Stimulated activated effector memory CD8-positive, alpha-beta T cell treated with anti-CD3 and anti-CD28 coated beads, Interleukin-12 subunit alpha, Interleukin-12 subunit beta, amount 100 ng/mL, for 72 hours (primary cell): Measurements from ENCODE around the gene FHOD3.
"Not testable (repeated sequence)": the region's sequence is repeated elsewhere in the genome, so short reads cannot be mapped to it uniquely, and the experiment has no call there.

ENCODE experiments used
- ATAC-seq: fragments of 150-1000 bp; cut with Tn5 transposase; 2 replicates; pipeline ENCODE4 v1.10.0; 2021
- DNase-seq, 2 donors: peaks; one replicate each; pipeline ENCODE4 v3.0.0; 2021 to 2022; ENCODE audit warnings: low spot score in 2 of 2
- H3K27ac Mint-ChIP-seq: one replicate; pipeline ENCODE4 v1.8.0; 2022; ENCODE audit warnings: mild to moderate bottlenecking, mixed read lengths
- H3K36me3 Mint-ChIP-seq: one replicate; pipeline ENCODE4 v1.8.0; 2022; ENCODE audit warnings: mild to moderate bottlenecking, mixed read lengths
- H3K4me1 Mint-ChIP-seq: one replicate; pipeline ENCODE4 v1.8.0; 2022; ENCODE audit warnings: mixed read lengths
- H3K4me3 Mint-ChIP-seq: one replicate; pipeline ENCODE4 v1.8.0; 2022; ENCODE audit warnings: mild to moderate bottlenecking, mixed read lengths
- H3K9me3 Mint-ChIP-seq: one replicate; pipeline ENCODE4 v1.8.0; 2022; ENCODE audit warnings: mixed read lengths

FHOD3 gene

GRCh38 chr18:36348971-36349417 is 51.5 kb downstream of the FHOD3 start:
- H3K27ac Mint-ChIP-seq, result no peak overlapping the region
- no peak for DNase-seq
- no peak overlapping the region for H3K4me3 Mint-ChIP-seq
- no peaks in the 10 kb centered on the region for H3K4me1 Mint-ChIP-seq
- H3K9me3 Mint-ChIP-seq, result no peaks in the 10 kb centered on the region
- ATAC-seq, result peak; percentile 25
- H3K36me3 Mint-ChIP-seq, result no peaks in the 10 kb centered on the region

- Mint-ChIP-seq H3K27ac (no peak overlapping the region), H3K9me3 (no peaks in the 10 kb centered on the region)
Measured at GRCh38 chr18:36349552-36349951, 52.0 kb downstream of the FHOD3 start.

DNA sequence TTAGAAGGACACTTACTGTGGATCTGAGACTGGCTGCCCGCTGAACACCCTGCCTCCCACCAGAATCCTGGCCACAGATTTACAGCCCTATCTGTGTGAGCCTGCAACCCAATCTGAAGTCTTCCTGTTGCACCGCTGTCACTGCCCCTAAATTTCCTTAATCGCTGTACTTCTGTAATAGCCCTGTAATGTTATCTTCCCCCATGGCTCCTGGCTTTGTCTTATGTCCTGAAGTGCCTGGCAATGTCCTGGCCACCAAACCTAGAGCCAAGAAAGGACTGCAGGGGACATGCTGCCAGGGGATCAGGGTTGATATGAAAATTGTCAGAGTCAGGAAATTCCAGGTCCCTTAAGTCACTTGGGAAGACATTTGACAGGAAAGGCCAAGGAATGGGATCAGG is 52.7 kb downstream of the FHOD3 start:
- H3K36me3 Mint-ChIP-seq, result no peaks in the 10 kb centered on the region
- no peaks in the 10 kb centered on the region for H3K9me3 Mint-ChIP-seq
- no peak overlapping the region for H3K4me3 Mint-ChIP-seq
- H3K27ac Mint-ChIP-seq, result no peak overlapping the region
- ATAC-seq (no peak), DNase-seq (no peak)
- H3K4me1 Mint-ChIP-seq, result no peaks in the 10 kb centered on the region

More at GRCh38 chr18:36349552-36349951, 52.0 kb downstream of the FHOD3 start:
- ATAC-seq (no peak), DNase-seq (no peak)
- Mint-ChIP-seq H3K36me3 (no peaks in the 10 kb centered on the region), H3K4me3 (no peak overlapping the region), H3K4me1 (no peaks in the 10 kb centered on the region)

- Mint-ChIP-seq H3K4me1 (no peaks in the 10 kb centered on the region), H3K4me3 (no peak overlapping the region), H3K9me3 (no peaks in the 10 kb centered on the region), H3K27ac (no peak overlapping the region), H3K36me3 (no peaks in the 10 kb centered on the region)
- DNase-seq (no peak), ATAC-seq (no peak)
Measured at GRCh38 chr18:36350839-36351469, 53.4 kb downstream of the FHOD3 start.

DNA sequence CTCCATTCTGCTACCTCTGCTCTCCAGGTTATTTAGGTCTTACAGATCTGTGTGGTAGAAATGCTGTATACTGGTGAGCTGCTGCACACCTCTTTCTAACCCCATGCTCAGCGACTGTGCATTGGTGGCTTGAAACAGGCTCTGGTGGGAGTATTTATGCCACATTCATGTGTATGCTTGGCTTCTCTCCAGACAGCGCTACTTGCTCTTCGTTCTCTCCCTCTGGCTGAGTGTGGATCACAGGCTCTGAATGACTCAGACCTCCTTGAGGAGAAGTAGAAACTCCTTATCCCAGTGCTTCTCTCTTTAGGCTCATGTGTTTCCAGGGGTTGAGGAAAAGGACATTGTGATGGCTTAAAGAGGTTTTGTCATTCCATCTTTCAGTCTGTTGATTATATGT is 54.9 kb downstream of the FHOD3 start:
- H3K4me3 Mint-ChIP-seq, result no peak overlapping the region
- H3K36me3 Mint-ChIP-seq, result no peaks in the 10 kb centered on the region
- no peaks in the 10 kb centered on the region for H3K4me1 Mint-ChIP-seq
- no peaks in the 10 kb centered on the region for H3K9me3 Mint-ChIP-seq
- DNase-seq (no peak), ATAC-seq (no peak)
- H3K27ac Mint-ChIP-seq, result no peak overlapping the region

- DNase-seq (no peak), ATAC-seq (peak; percentile 44)
- Mint-ChIP-seq H3K4me3 (no peak overlapping the region), H3K36me3 (no peaks in the 10 kb centered on the region), H3K27ac (no peak overlapping the region), H3K4me1 (no peaks in the 10 kb centered on the region), H3K9me3 (no peaks in the 10 kb centered on the region)
Measured at GRCh38 chr18:36354989-36355388, 57.5 kb downstream of the FHOD3 start.

GRCh38 chr18:36355511-36355910 is 58.0 kb downstream of the FHOD3 start:
- no peak for ATAC-seq
- Mint-ChIP-seq H3K4me1 (no peaks in the 10 kb centered on the region), H3K4me3 (no peak overlapping the region), H3K36me3 (no peaks in the 10 kb centered on the region), H3K9me3 (no peaks in the 10 kb centered on the region), H3K27ac (no peak overlapping the region)
- no peak for DNase-seq

GRCh38 chr18:36356741-36357140 is 59.2 kb downstream of the FHOD3 start:
- H3K9me3 Mint-ChIP-seq, H3K4me1 Mint-ChIP-seq, H3K27ac Mint-ChIP-seq, DNase-seq, H3K36me3 Mint-ChIP-seq, ATAC-seq, H3K4me3 Mint-ChIP-seq: not testable (repeated sequence)

DNA sequence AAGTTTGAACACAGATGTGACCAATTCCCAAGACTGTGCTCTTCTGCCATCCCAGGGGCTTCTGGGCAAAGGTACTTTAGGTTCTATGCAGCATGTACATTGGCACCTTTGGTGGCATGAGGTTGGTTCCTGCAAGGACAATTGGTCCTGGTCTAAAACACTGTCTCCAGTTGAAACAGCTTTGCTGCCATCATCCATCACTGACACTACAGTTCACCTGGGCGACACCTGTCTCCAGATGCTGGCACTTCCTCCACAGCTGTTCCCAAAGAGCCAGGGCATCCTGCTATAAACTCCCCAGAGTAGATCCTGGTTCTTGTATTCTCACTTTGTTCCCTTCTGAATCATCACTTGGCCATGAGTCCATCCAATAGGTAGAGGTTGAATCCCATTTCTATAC is 60.6 kb downstream of the FHOD3 start:
- Mint-ChIP-seq H3K27ac (no peak overlapping the region), H3K4me1 (no peaks in the 10 kb centered on the region), H3K4me3 (no peak overlapping the region), H3K36me3 (no peaks in the 10 kb centered on the region), H3K9me3 (no peaks in the 10 kb centered on the region)
- ATAC-seq, result no peak
- no peak for DNase-seq

- no peak for ATAC-seq
- Mint-ChIP-seq H3K4me3 (no peak overlapping the region), H3K9me3 (no peaks in the 10 kb centered on the region), H3K4me1 (no peaks in the 10 kb centered on the region), H3K36me3 (no peaks in the 10 kb centered on the region), H3K27ac (no peak overlapping the region)
- DNase-seq, result no peak
Measured at GRCh38 chr18:36360256-36360909, 62.9 kb downstream of the FHOD3 start.

- no peak for DNase-seq
- Mint-ChIP-seq H3K36me3 (no peaks in the 10 kb centered on the region), H3K27ac (no peak overlapping the region), H3K4me3 (no peak overlapping the region), H3K9me3 (no peaks in the 10 kb centered on the region), H3K4me1 (no peaks in the 10 kb centered on the region)
- ATAC-seq, result no peak
Measured at GRCh38 chr18:36364911-36365624, 67.6 kb downstream of the FHOD3 start.

DNA sequence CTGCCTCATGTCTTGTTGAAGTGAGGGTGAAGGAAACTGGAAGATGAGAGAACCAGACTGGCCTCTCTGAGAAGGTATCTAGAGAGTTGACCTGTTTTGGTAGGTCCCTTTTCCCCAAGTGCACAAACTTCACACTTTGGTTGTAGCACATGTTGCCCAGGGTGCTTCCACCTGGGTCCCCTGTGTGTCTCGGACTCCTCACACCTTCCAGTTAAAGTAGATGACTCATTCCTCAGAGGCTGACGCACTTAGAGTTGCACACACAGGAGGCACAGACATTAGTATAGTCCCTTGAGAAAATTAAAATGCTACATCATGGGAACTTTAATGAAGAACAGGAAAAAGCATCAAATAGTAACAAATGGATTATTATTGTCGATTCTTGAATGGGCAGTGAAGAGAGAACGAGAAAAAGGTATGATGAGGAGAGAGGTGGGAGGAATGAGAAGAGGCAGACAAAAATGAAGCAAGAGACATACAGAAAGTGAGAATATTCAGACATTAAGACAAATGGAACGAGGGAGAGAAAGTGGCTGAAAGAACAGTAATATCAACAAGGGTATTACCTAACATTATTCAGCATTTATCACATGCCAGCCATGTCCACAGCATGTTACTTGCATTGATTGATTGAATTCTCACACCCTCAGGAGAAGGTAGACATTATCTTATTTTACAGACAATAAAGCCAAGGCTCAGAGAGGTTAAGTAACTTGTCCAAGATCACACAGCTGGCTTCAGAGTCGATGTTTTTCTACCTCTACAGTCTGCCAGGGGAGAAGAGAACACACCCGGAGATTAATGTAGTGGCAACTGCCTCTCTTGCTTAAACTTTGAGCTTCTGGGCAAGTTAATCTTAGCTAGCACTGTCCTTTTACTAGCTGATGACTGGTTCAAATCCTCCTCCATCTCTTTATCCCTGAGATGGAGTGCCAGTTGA is 68.6 kb downstream of the FHOD3 start:
- Mint-ChIP-seq H3K36me3 (no peaks in the 10 kb centered on the region), H3K9me3 (no peaks in the 10 kb centered on the region), H3K4me1 (no peaks in the 10 kb centered on the region), H3K4me3 (no peak overlapping the region), H3K27ac (no peak overlapping the region)
- DNase-seq (no peak), ATAC-seq (no peak)

- no peaks in the 10 kb centered on the region for H3K36me3 Mint-ChIP-seq
- no peak overlapping the region for H3K27ac Mint-ChIP-seq
- ATAC-seq, result no peak
- H3K9me3 Mint-ChIP-seq, result no peaks in the 10 kb centered on the region
- no peak overlapping the region for H3K4me3 Mint-ChIP-seq
- H3K4me1 Mint-ChIP-seq, result no peaks in the 10 kb centered on the region
- DNase-seq, result no peak
Measured at GRCh38 chr18:36366994-36367839, 69.7 kb downstream of the FHOD3 start.

DNA sequence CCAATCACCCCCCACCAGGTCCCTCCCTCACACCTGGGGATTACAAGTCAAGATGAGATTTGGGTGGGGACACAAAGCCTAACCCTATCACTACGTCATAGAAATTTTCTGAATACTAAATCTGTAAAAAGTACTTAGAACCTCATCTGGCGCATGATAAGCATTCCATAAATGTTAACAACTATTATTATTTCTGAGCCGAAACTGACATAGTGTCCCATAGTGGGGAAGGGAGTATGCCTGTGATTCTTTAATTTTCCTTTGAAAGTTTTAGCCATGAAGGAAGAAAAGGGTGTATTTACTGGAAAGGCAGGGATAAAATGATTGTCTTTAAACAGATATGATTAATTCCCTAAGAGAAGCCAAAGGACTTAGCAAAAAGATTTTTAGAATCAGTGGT is 71.4 kb downstream of the FHOD3 start:
- DNase-seq (no peak), ATAC-seq (no peak)

More for the DNA sequence above, 71.4 kb downstream of the FHOD3 start:
- Mint-ChIP-seq H3K4me3 (no peak overlapping the region), H3K4me1 (no peaks in the 10 kb centered on the region), H3K9me3 (no peaks in the 10 kb centered on the region), H3K36me3 (no peaks in the 10 kb centered on the region), H3K27ac (no peak overlapping the region)
